ENCODE results near the gene MPST. TPM values are rescaled to one million over a fixed set of nuclear protein-coding genes. Genes with fewer than 3 reads are reported as not detected.

MPST gene
- total RNA-seq, 2 donors from 2014 or later, result 102 to 116 TPM

DNA sequence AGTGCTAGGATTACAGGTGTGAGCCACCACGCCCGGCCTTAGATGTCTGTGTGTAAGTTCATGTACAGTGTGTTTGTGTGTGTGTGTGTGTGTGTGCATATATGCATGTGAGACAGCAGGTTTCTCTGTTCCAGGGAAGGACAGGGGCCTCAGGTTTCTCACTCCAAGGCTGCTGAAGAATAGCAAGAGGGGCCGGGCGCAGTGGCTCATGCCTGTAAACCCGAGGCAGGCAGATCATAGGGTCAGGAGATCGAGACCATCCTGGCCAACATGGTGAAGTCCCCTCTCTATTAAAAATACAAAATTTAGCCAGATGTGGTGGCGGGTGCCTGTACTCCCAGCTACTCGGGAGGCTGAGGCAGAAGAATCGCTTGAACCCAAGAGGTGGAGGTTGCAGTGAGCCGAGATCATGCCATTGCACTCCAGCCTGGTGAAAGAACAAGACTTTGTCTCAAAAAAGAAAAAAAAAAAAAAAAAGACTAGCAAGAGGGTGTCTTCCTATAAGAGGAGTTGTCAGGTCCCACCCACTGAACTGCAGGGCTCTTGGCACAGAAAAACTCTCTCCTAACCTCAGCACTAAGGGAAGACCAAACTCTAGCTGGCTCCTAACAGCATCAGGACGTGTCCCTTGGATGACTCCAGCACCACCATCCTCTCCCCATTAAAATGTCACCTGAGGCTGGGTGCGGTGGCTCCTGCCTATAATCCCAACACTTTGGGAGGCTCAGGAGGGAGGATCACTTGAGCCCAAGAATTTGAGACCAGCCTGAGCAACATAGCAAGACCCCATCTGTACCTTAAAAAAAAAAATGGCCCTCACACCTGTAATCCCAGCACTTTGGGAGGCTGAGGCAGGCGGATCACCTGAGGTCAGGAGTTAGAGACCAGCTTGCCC is 40.3 kb upstream of the MPST start:
- no peaks in the 10 kb centered on the region for H3K27me3 ChIP-seq
- no peak for DNase-seq (ENCODE audit: low spot score)
- no peak overlapping the region for H3K27ac ChIP-seq
- peaks cover 0 to 7% of the 10 kb centered on the region in 2 donors for H3K4me1 ChIP-seq
- TF ChIP-seq, protein P1, sequence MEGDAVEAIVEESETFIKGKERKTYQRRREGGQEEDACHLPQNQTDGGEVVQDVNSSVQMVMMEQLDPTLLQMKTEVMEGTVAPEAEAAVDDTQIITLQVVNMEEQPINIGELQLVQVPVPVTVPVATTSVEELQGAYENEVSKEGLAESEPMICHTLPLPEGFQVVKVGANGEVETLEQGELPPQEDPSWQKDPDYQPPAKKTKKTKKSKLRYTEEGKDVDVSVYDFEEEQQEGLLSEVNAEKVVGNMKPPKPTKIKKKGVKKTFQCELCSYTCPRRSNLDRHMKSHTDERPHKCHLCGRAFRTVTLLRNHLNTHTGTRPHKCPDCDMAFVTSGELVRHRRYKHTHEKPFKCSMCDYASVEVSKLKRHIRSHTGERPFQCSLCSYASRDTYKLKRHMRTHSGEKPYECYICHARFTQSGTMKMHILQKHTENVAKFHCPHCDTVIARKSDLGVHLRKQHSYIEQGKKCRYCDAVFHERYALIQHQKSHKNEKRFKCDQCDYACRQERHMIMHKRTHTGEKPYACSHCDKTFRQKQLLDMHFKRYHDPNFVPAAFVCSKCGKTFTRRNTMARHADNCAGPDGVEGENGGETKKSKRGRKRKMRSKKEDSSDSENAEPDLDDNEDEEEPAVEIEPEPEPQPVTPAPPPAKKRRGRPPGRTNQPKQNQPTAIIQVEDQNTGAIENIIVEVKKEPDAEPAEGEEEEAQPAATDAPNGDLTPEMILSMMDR (IDR thresholded peaks at IDR 0.05), result no peak
- H3K36me3 ChIP-seq, result no peaks in the 10 kb centered on the region
- no peaks in the 10 kb centered on the region for H3K9me3 ChIP-seq
- no peak overlapping the region for H3K4me3 ChIP-seq

DNA sequence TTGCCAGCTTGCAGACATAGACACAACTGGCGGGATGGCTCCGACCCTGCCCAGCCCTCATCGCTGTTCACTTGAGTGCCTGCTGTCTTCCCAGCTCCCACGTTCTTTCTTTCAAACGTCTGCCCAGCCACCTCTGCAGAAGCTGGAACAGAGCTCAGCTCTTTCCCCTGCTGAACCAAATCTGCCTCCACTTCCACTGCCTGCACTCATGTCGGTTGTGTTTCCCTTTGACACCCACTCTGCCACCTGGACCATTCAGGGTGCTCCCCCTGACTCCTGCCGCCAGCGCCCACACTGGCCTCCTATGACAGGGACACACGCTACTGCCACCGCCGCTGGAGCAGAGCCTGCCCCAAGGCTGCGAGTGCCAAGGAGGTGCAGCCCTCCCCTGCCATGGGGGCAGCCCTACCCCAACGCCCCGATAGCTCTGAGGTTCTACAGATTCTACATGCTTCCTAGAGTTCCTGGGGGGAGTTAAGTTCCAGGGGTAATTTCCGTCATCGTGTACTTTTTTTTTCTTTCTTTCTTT is 38.2 kb upstream of the MPST start:
- peaks cover 8% of the 10 kb centered on the region in 2 donors for H3K9me3 ChIP-seq
- H3K4me1 ChIP-seq, result peaks cover 0 to 7% of the 10 kb centered on the region in 2 donors
- H3K4me3 ChIP-seq, result no peak overlapping the region
- no peak for DNase-seq (ENCODE audit: low spot score)
- no peak overlapping the region for H3K27ac ChIP-seq
- no peaks in the 10 kb centered on the region for H3K27me3 ChIP-seq
- TF ChIP-seq, protein P1 (IDR thresholded peaks at IDR 0.05), result no peak
- no peaks in the 10 kb centered on the region for H3K36me3 ChIP-seq

DNA sequence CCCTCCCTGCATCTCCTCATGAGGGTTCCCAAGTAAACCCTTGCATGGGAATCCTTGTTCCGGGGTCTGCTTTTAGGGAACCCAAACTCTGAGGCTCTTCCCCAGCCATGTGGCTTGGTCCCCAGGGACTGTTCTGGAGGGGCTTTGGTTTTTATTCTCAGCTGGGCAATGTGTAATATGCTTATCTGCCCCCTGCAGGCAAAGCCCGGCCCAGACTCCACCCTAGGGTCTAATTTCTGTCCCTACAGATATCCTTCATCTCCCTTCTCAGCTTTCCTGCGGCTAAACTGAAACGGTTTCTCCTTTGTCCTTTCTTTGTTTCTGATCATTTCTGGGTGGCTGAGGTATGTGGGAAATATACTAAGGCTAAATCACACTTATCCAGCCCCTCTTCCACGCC is 37.4 kb upstream of the MPST start:
- H3K36me3 ChIP-seq, result no peaks in the 10 kb centered on the region
- no peak overlapping the region for H3K27ac ChIP-seq
- no peaks in the 10 kb centered on the region for H3K27me3 ChIP-seq
- DNase-seq (ENCODE audit: low spot score), result no peak
- peaks cover 0 to 6% of the 10 kb centered on the region in 2 donors for H3K4me1 ChIP-seq
- TF ChIP-seq, protein P1 (IDR thresholded peaks at IDR 0.05), result no peak
- peaks cover 8 to 12% of the 10 kb centered on the region in 2 donors for H3K9me3 ChIP-seq
- H3K4me3 ChIP-seq, result no peak overlapping the region

DNA sequence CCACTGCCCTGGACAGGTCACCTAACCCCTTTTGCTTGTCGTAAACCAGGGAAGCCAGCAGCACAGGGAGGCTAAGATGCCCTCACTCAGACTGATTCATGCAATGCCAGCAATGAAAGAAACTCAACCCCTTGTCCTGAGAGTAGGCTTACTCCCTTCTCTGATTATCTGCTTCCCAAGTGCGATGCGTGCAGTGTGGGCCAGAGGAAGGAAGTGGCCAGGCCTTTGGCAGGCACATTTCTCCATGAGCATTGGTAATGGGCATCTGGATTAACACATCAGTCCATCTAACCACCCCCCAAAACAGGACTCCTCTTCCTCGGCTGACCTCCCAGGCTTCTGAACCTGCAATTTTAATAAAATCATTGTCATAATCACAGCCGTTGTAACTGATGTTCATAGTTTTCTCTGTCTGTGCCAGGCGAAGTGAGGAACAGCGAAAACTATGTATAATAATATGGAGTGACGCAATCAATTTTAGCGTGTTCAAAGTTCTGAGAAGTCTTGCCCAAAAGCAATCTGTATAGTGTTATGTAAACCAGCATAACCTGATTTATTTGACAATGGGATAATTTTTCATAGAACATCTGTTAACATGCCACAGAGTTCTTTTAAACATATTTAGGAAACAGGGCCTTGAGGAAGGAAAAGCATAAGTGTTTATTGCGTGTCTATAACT is 34.2 kb upstream of the MPST start:
- Histone ChIP-seq H3K27ac (no peak overlapping the region), H3K9me3 (peaks cover 8 to 12% of the 10 kb centered on the region in 2 donors), H3K36me3 (no peaks in the 10 kb centered on the region), H3K4me1 (no peaks in the 10 kb centered on the region), H3K27me3 (no peaks in the 10 kb centered on the region), H3K4me3 (no peak overlapping the region)
- no peak for DNase-seq (ENCODE audit: low spot score)
- TF ChIP-seq, protein P1 (IDR thresholded peaks at IDR 0.05), result no peak

- Histone ChIP-seq H3K27me3 (no peaks in the 10 kb centered on the region), H3K9me3 (peaks cover 8 to 12% of the 10 kb centered on the region in 2 donors), H3K27ac (no peak overlapping the region), H3K4me3 (no peak overlapping the region), H3K4me1 (no peaks in the 10 kb centered on the region), H3K36me3 (no peaks in the 10 kb centered on the region)
- TF ChIP-seq, protein P1 (IDR thresholded peaks at IDR 0.05), result peak in 1 of 2 donors; percentile 34
- DNase-seq (ENCODE audit: low spot score), result no peak
These were observed 33.2 kb upstream of the MPST start for GRCh38 chr22:36986242-36986821.
